CD4-positive, alpha-beta T cell treated with Interleukin-6 for 4 hours (primary cell): ENCODE data around the gene LBX2.
"Not testable (repeated sequence)": the region's sequence is repeated elsewhere in the genome, so short reads cannot be mapped to it uniquely, and the experiment has no call there.

ENCODE experiments used
- DNase-seq: peaks from one replicate; pipeline ENCODE4 v3.0.0-alpha.2; 2020; ENCODE audit warnings: mixed read lengths

The LBX2 gene

GRCh38 chr2:74503506-74504475 lies 4.4 kb upstream of the LBX2 start:
- DNase-seq, result no peak

GRCh38 chr2:74502720-74503505 lies 3.5 kb upstream of the LBX2 start:
- peak; percentile 54 for DNase-seq

- DNase-seq, result no peak
Measured at GRCh38 chr2:74502147-74502719, 2.8 kb upstream of the LBX2 start.

- no peak for DNase-seq
Measured at GRCh38 chr2:74501335-74502071, 2.1 kb upstream of the LBX2 start.

- no peak for DNase-seq
Measured at GRCh38 chr2:74500578-74500946, 1.2 kb upstream of the LBX2 start.

- no peak for DNase-seq
Measured at GRCh38 chr2:74499940-74500577, 656 bp upstream of the LBX2 start.

- DNase-seq, result peak; percentile 36
Measured at GRCh38 chr2:74498500-74499266, 720 bp downstream of the LBX2 start.

- DNase-seq, result peak; percentile 32
Measured at GRCh38 chr2:74497777-74498499, 1.5 kb downstream of the LBX2 start.

- no peak for DNase-seq
Measured at GRCh38 chr2:74496997-74497776, 2.2 kb downstream of the LBX2 start.

GRCh38 chr2:74495440-74495839 lies 4.0 kb downstream of the LBX2 start:
- DNase-seq, result no peak

GRCh38 chr2:74493546-74493945 lies 5.9 kb downstream of the LBX2 start:
- no peak for DNase-seq

- DNase-seq, result no peak
Measured at GRCh38 chr2:74491648-74492544, 7.5 kb downstream of the LBX2 start.

GRCh38 chr2:74489906-74490305 lies 9.5 kb downstream of the LBX2 start:
- DNase-seq, result no peak

- DNase-seq, result no peak
Measured at GRCh38 chr2:74488643-74489481, 10.5 kb downstream of the LBX2 start.

GRCh38 chr2:74486141-74486540 lies 13.3 kb downstream of the LBX2 start:
- DNase-seq, result no peak

- DNase-seq, result not testable (repeated sequence)
Measured at GRCh38 chr2:74483675-74484164, 15.7 kb downstream of the LBX2 start.

GRCh38 chr2:74482801-74483674 lies 16.4 kb downstream of the LBX2 start, which contains the start of the genes CCDC142 and TTC31:
Gene CCDC142 (minus strand): TSS chr2:74482998. CDS start chr2:74482837, 161 bp downstream.
Gene TTC31 (plus strand): TSS chr2:74483081. CDS start chr2:74483096, 15 bp downstream.
- DNase-seq, result peak; percentile 95
